GM10266 (cell line): ENCODE results near the gene SSRP1.
"Not testable (repeated sequence)": the region's sequence is repeated elsewhere in the genome, so short reads cannot be mapped to it uniquely, and the experiment has no call there.

Source experiments
- DNase-seq: peaks from one replicate; pipeline ENCODE4 v3.0.0; 2012; ENCODE audit errors: extremely low spot score
- TF ChIP-seq, protein P1 (sequence below): IDR thresholded peaks from 2 replicates; pipeline ENCODE4 v1.5.1; 2012; ENCODE audit warnings: mild to moderate bottlenecking, low read depth; ENCODE audit not compliant: control insufficient read depth, insufficient read depth; ENCODE audit errors: missing control alignments

SSRP1 gene

DNA sequence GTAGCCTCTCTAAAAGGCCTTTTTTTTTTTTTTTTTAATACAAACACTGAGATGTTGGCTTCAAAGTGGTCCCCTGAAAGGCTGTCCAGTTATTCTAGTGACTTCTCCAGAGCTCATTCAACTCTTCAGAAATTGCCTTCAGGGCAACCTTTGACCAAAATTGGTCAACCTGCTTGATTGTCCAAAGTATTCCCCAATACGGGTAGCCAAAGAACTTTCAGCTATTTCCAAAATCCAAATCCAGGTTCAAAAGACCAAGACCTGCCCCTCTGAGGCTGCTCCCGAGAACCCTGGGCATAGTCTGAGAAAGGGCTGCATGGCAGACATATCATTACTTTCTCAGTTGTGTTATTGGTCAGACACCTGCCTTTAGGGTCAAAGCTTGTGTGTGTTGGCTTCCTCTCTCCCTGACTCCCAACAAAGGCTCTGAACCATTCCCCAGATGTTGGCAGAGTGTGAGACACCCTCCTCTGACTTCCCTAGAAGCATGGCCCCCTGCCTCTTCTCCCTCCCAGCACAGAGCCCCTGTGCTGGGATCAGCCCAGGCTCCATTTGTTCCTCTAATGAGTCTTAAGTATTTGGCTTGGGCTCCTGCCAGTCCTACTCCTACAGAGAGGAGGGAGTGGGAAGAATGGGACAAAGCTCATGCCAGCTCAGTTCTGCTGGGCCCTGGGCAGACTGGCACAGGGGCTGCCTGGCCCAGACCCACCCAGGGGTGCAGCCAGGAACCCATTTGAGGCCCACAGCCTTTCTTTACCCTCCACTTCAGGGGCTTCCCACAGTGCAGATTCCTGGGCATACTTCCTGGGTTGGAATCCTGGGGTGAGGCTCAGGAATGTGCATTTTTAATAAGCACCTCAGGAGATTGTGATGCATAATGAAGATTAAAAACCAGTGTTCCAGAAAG lies 41.2 kb downstream of the SSRP1 start:
- TF ChIP-seq, protein P1, sequence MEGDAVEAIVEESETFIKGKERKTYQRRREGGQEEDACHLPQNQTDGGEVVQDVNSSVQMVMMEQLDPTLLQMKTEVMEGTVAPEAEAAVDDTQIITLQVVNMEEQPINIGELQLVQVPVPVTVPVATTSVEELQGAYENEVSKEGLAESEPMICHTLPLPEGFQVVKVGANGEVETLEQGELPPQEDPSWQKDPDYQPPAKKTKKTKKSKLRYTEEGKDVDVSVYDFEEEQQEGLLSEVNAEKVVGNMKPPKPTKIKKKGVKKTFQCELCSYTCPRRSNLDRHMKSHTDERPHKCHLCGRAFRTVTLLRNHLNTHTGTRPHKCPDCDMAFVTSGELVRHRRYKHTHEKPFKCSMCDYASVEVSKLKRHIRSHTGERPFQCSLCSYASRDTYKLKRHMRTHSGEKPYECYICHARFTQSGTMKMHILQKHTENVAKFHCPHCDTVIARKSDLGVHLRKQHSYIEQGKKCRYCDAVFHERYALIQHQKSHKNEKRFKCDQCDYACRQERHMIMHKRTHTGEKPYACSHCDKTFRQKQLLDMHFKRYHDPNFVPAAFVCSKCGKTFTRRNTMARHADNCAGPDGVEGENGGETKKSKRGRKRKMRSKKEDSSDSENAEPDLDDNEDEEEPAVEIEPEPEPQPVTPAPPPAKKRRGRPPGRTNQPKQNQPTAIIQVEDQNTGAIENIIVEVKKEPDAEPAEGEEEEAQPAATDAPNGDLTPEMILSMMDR, result no peak
- DNase-seq, result no peak

DNA sequence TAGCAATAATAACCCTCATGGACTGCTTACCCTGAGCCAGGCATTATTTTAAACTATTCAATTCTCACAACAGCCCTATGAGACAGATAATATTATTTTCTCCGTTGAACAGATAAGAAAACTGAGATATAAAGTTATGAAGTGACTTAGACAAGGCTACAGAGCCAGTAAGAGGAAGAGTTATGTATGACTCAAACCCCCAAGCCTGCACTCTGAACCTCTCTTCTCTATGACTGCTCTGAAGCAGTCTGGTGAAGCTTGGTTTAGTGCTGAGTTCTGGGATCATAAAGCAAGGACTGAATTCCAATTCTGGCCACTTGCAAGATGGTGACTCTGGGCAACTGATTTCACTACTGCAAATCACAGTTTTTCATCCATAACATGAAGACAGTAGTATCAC lies 45.4 kb downstream of the SSRP1 start:
- DNase-seq, result no peak
- TF ChIP-seq, protein P1, result no peak

DNA sequence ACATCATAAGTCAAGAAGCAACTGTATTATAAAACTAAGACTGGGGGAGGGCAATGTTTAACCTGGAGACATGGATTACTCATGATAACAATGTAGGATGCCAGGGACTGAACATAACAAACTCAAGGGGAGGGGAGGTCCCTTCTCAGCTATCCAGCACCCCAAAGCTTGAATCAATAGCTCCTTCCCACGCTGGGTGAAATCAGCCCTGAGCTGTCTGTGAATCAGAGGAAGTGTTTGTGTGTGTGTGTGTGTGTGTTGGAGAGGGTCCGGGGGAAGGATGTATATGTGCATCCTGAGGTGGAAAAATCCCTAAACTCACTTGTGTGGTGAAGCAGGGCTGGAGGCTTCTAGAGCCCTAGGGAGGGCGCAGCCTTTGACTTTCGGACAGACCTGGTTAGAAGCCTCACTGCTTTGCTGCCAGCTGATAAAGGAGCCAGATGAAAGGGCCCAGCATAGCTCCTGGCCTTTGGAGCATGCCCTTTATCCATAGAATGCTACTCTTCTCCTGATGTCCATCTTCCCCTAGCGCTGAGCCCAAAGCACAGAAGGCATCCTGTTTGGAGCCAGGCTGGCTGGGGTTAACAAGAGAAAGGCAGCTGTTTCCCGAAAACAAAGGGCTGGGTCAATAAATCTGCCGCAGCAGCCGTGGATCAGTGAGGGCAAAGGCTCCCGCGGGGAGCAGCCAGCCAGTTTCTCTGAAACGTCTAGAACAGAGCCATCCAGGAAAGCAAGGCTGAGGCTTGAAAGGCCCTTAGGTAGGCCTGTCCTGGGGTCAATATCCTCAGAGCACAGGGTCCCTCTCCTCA lies 46.7 kb downstream of the SSRP1 start:
- TF ChIP-seq, protein P1, result no peak
- DNase-seq, result no peak

DNA sequence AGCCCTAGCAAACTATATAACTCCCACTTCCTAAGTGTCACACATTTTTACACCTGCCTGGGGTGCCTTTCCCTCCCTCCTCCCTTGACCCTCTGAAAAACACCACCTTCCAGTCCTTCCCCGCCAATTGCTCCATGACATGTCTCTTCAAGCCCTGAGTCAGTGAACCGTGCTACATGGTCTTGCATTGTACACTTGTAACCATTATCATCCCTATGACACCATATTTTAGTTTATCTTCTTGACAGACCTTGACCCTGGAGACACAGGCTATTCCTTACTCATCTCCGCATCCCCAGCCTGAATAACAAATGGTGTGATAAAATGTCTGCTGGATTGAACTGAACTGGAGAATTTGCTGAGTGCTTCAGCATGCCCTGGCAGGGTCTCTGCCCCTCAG lies 47.8 kb downstream of the SSRP1 start:
- no peak for DNase-seq
- TF ChIP-seq, protein P1, result no peak

DNA sequence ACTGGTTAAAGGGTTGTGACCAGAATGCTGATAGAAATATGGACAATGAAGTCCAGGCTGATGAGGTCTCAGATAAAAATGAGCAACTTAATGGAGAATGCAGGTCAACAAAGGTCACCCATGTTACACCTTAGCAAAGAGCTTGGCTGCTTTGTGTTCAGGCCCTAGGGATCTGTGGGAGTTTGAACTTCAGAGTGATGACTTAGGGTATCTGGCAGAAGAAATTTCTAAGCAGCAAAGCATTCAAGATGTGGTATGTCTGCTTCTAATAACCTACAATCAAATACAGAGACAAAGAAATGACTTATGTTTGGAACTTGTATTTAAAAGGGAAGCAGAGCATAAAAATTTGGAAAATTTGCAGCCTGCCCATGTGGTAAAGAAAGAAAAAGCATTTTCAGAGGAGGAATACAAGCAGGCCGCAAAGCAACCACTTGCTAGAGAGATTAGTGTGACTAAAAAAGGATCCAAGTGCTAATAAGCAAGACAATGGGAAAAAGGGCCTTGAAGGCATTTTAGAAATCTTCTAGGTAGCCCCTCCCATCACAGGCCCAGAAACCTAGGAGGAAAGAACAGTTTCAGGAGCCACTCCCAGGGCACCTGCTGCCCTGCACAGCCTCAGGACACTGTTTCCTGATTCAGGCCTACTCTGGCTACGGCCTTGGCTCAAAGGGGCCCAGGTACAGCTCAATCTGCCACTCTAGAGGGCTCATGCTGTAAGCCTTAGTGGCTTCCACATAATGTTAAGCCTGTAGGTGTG lies 52.3 kb downstream of the SSRP1 start:
- DNase-seq, result no peak
- TF ChIP-seq, protein P1, result no peak

DNA sequence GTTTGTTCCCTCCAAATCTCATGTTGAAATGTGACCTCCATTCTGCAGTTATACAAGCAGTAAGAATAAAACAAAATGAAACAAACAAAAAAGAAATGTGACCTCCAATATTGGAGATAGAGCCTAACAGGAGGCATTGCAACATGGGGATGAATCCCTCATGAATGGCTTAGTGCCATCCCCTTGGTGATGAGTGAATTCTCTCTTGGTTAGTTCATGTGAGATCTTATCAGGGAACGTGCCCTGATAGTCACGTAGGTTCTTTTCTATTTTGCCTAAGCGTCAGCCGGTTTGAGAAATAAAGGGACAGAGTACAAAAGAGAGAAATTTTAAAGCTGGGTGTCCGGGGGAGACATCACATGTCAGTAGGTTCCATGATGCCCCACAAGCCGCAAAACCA lies 54.1 kb downstream of the SSRP1 start:
- DNase-seq, result not testable (repeated sequence)

DNA sequence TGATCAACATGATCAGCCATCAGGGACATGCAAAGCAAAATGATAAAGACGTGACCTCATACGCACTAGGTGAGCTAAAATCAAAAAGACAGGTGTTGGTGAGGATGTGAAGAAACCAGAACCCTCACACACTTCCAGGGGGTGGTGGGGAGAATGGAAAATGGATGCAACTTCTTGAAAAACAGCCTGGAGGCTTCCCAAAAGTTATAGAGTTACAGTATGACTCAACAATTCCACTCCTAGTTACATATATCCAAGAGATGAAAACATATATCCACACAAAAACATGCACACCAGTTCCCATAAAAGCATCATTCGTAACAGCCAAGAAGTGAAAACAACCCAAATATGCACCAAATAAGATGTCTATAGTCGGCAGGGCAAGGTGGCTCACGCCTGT lies 56.6 kb downstream of the SSRP1 start:
- TF ChIP-seq, protein P1, result no peak
- no peak for DNase-seq
